Natural killer cell (primary cell): ENCODE data around the gene TNRC6A. TPM values are rescaled to one million over a fixed set of nuclear protein-coding genes. Genes with fewer than 3 reads are reported as not detected.

Experiments used
- ATAC-seq, 3 donors: fragments of 150-1000 bp in 2 of 3; fragments of 200-7000 bp in 1 of 3; cut with Tn5 transposase; 1 replicate in 1 of 3; 2 replicates in 2 of 3; pipeline ENCODE4 v1.10.0; 2021; ENCODE audit warnings: mild to moderate bottlenecking in 2 of 3, moderate library complexity in 2 of 3
- DNase-seq, 2 donors: peaks; one replicate each; pipeline versions ENCODE4 v3.0.0 to v3.0.0-alpha.2; 2013 to 2021; ENCODE audit warnings: mixed read lengths in 1 of 2
- H3K27ac ChIP-seq: one replicate; pipeline ENCODE4 v1.5.1; 2013; ENCODE audit warnings: mild to moderate bottlenecking, low read length
- H3K27me3 ChIP-seq: one replicate; pipeline ENCODE4 v1.6.1; 2013; ENCODE audit warnings: low read length; ENCODE audit not compliant: control insufficient read depth, insufficient read depth
- H3K36me3 ChIP-seq: one replicate; pipeline ENCODE4 v1.6.1; 2013; ENCODE audit warnings: low read length; ENCODE audit not compliant: control insufficient read depth, insufficient read depth
- H3K4me1 ChIP-seq: one replicate; pipeline ENCODE4 v1.6.1; 2013; ENCODE audit warnings: low read length; ENCODE audit not compliant: control insufficient read depth, insufficient read depth
- H3K4me3 ChIP-seq: one replicate; pipeline ENCODE4 v1.5.1; 2013; ENCODE audit warnings: low read length
- H3K9me3 ChIP-seq: one replicate; pipeline ENCODE4 v1.6.1; 2013; ENCODE audit warnings: low read length; ENCODE audit not compliant: control insufficient read depth, insufficient read depth
- H3K27ac Mint-ChIP-seq, 2 donors: one replicate each; pipeline ENCODE4 v1.8.0; 2022; ENCODE audit warnings: mild to moderate bottlenecking in 2 of 2, mixed read lengths in 2 of 2, moderate library complexity in 1 of 2
- H3K27me3 Mint-ChIP-seq, 2 donors: one replicate each; pipeline ENCODE4 v1.8.0; 2022; ENCODE audit warnings: low read depth in 2 of 2, mixed read lengths in 2 of 2
- H3K36me3 Mint-ChIP-seq: one replicate; pipeline ENCODE4 v1.8.0; 2022; ENCODE audit warnings: mixed read lengths
- H3K4me1 Mint-ChIP-seq, 2 donors: one replicate each; pipeline ENCODE4 v1.8.0; 2022; ENCODE audit warnings: mixed read lengths in 2 of 2
- H3K4me3 Mint-ChIP-seq: one replicate; pipeline ENCODE4 v1.8.0; 2022; ENCODE audit warnings: mild to moderate bottlenecking, moderate library complexity, mixed read lengths
- H3K9me3 Mint-ChIP-seq, 2 donors: one replicate each; pipeline ENCODE4 v1.8.0; 2022; ENCODE audit warnings: mixed read lengths in 2 of 2
- CTCF ChIP-seq: fragments of 200-600 bp; IDR thresholded peaks from one replicate; pipeline ENCODE4 v1.8.0; 2022; ENCODE audit warnings: antibody characterized with exemption
- WGBS: methylation state at CpG from one replicate; pipeline ENCODE4 v1.1.7; 2013; ENCODE audit warnings: missing lambda C conversion rate; ENCODE audit not compliant: insufficient coverage; 5-methylcytosine and 5-hydroxymethylcytosine counted together
- intact Hi-C: fragments of 100-400 bp; cut with micrococcal nuclease; formaldehyde crosslinking; loops from one replicate; pipeline ENCODE4 v1.14.2; 2022
- total RNA-seq, 4 donors: library from RNA; stranded (reverse); fragments of 120-200 nt in 1 of 4; gene quantifications; one replicate each; pipeline versions ENCODE4 v1.2.3 to v1.2.4, GENCODE V29; 2013 to 2022

Gene TNRC6A
- total RNA-seq, 3 donors from 2014 or later (not counting 1 experiment from before 2014, with no cell fraction given), result 53.9 to 68.5 (median 66.3) TPM

DNA sequence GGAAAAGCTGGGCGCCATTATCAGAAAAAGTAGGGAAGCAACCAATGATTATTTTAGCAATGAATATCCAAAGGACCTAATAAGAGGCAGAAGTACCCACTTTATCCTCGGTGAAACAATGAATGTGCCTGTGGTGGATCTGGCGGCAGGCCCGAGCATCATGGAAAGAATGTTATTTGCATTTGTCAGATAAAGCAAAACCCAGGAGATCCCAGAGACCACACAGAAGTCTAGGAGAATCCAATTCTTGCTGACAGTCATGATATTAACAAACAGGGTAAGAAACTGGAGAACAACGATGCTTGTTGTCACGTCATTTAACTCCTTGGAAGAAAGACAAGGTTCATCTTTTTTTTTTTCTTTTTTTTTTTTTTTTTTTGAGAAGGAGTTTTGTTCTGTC, 12.0 kb upstream of the TNRC6A start:
- no peak for TF ChIP-seq CTCF
- Mint-ChIP-seq H3K4me1 (no peaks in the 10 kb centered on the region), H3K4me3 (no peak overlapping the region)

DNA sequence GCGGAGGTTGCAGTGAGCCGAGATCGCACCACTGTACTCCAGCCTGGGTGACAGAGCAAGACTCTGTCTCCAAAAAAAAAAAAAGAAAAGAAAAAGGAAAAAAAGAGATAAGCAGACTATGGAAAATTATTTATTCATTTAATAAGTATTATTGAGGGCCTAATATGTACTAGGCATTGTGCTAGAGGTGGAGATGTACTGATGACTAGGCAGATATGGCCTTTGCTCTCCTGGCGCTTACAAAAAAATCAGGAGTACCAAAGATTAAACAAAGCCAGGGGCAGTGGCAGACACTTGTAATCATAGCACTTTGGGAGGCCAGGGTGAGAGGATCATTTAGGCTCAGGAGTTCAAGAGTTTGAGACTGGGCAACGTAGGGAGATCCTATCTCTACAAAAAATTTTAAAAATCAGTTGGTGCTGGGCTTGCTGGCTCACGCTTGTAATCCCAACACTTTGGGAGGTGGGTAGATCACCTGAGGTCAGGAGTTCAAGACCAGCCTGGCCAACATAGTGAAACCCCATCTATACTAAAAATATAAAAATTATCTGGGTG, 10.4 kb upstream of the TNRC6A start:
- Mint-ChIP-seq H3K4me3 (no peak overlapping the region), H3K36me3 (peaks cover 8% of the 10 kb centered on the region), H3K27me3 (peaks cover 11 to 13% of the 10 kb centered on the region in 2 donors), H3K9me3 (no peaks in the 10 kb centered on the region), H3K27ac (no peak overlapping the region), H3K4me1 (no peaks in the 10 kb centered on the region)
- Histone ChIP-seq H3K4me3 (no peak overlapping the region), H3K36me3 (no peaks in the 10 kb centered on the region), H3K27me3 (no peaks in the 10 kb centered on the region), H3K4me1 (no peaks in the 10 kb centered on the region), H3K9me3 (no peaks in the 10 kb centered on the region), H3K27ac (no peak overlapping the region)
- ATAC-seq, result no peak
- no peak for TF ChIP-seq CTCF
- DNase-seq, result no peak
- intact Hi-C loops, result no loop called here
- WGBS, result 99% methylated on average over 4 of the region's 6 CpGs

More for the DNA sequence above, 12.0 kb upstream of the TNRC6A start:
- Mint-ChIP-seq H3K9me3 (no peaks in the 10 kb centered on the region), H3K36me3 (peaks cover 13% of the 10 kb centered on the region), H3K27me3 (peaks cover 11 to 13% of the 10 kb centered on the region in 2 donors), H3K27ac (no peak overlapping the region)
- ATAC-seq (no peak), DNase-seq (no peak)
- H3K27ac ChIP-seq, result no peak overlapping the region
- 93% methylated on average over 5 of the region's 6 CpGs for WGBS
- no peaks in the 10 kb centered on the region for H3K27me3 ChIP-seq
- intact Hi-C loops, result no loop called here
- no peaks in the 10 kb centered on the region for H3K4me1 ChIP-seq
- H3K36me3 ChIP-seq, result no peaks in the 10 kb centered on the region
- H3K9me3 ChIP-seq, result peaks cover 4% of the 10 kb centered on the region
- H3K4me3 ChIP-seq, result no peak overlapping the region

GRCh38 chr16:24721830-24722238, 7.6 kb upstream of the TNRC6A start:
- no peak overlapping the region for H3K4me3 Mint-ChIP-seq
- no peak for TF ChIP-seq CTCF
- no peaks in the 10 kb centered on the region for H3K4me1 Mint-ChIP-seq
- no peaks in the 10 kb centered on the region for H3K9me3 Mint-ChIP-seq
- Histone ChIP-seq H3K4me3 (no peak overlapping the region), H3K27ac (no peak overlapping the region), H3K4me1 (no peaks in the 10 kb centered on the region), H3K9me3 (no peaks in the 10 kb centered on the region), H3K27me3 (no peaks in the 10 kb centered on the region), H3K36me3 (no peaks in the 10 kb centered on the region)
- intact Hi-C loops, result no loop called here
- peaks cover 7 to 14% of the 10 kb centered on the region in 2 donors for H3K27me3 Mint-ChIP-seq
- peak in 1 of 2 donors; percentile 35 for DNase-seq
- H3K27ac Mint-ChIP-seq, result no peak overlapping the region
- H3K36me3 Mint-ChIP-seq, result no peaks in the 10 kb centered on the region
- WGBS, result 82% methylated on average over 6 of the region's 6 CpGs
- ATAC-seq, result no peak

DNA sequence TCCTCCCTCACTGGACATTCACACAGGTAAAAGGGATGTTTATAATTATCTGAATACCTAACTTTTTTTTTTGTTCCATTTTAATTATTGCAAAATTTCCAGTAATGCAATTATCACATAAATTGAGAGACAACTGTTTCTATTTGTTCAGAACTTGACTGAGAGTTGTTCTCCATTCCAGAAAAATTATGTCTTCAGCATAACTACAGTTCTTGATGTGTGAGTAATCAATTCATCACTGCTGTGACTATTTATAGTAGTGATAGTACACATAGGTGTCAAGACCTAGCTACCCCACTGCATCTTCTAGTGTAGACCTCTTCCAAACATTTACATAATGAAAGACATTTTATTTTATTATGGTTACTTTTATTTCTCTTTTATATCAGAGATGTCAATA, 5.8 kb upstream of the TNRC6A start:
- ATAC-seq, result no peak
- H3K36me3 ChIP-seq, result no peaks in the 10 kb centered on the region
- Mint-ChIP-seq H3K4me1 (peaks cover 2 to 3% of the 10 kb centered on the region in 2 donors), H3K9me3 (no peaks in the 10 kb centered on the region), H3K4me3 (no peak overlapping the region), H3K36me3 (no peaks in the 10 kb centered on the region), H3K27ac (no peak overlapping the region), H3K27me3 (peaks cover 7 to 10% of the 10 kb centered on the region in 2 donors)
- H3K27ac ChIP-seq, result no peak overlapping the region
- H3K27me3 ChIP-seq, result no peaks in the 10 kb centered on the region
- H3K4me3 ChIP-seq, result no peak overlapping the region
- H3K4me1 ChIP-seq, result no peaks in the 10 kb centered on the region
- no peak for TF ChIP-seq CTCF
- H3K9me3 ChIP-seq, result no peaks in the 10 kb centered on the region
- no peak for DNase-seq
- intact Hi-C loops, result no loop called here
